Neural cell (in vitro differentiated cells): Measurements from ENCODE around the gene DSCAM. TPM values are rescaled to one million over a fixed set of nuclear protein-coding genes. Genes with fewer than 3 reads are reported as not detected.

Experiments
- H2AFZ ChIP-seq: fragments of 200-600, 300-800 bp; sonication (generic), shearing (Covaris generic); 2 replicates; pipeline ENCODE4 v1.6.0; 2014; ENCODE audit warnings: low read depth, mild to moderate bottlenecking, antibody characterized with exemption, low read length, moderate library complexity
- H3F3A ChIP-seq: fragments of 200-600 bp; shearing (Covaris generic); 2 replicates; pipeline ENCODE4 v1.6.1; 2016; ENCODE audit warnings: mild to moderate bottlenecking, moderate library complexity, mixed read lengths, antibody characterized with exemption, low read length; ENCODE audit not compliant: insufficient read depth, poor library complexity, severe bottlenecking
- H3K27ac ChIP-seq: fragments of 200-600, 300-800 bp; sonication (generic), shearing (Covaris generic); 2 replicates; pipeline ENCODE4 v1.5.1; 2014; ENCODE audit warnings: mild to moderate bottlenecking, low read length, moderate library complexity
- H3K27me3 ChIP-seq: fragments of 300-800, 200-600 bp; sonication (generic), shearing (Covaris generic); 2 replicates; pipeline ENCODE4 v1.6.0; 2014; ENCODE audit warnings: mild to moderate bottlenecking, low read depth, low read length, moderate library complexity; ENCODE audit not compliant: insufficient read depth
- H3K36me3 ChIP-seq: fragments of 300-800, 200-600 bp; sonication (generic), shearing (Covaris generic); 2 replicates; pipeline ENCODE4 v1.5.1; 2014; ENCODE audit warnings: mild to moderate bottlenecking, antibody characterized with exemption, low read length, moderate library complexity; ENCODE audit not compliant: insufficient read depth
- H3K4me2 ChIP-seq: fragments of 300-800, 200-600 bp; sonication (generic), shearing (Covaris generic); 2 replicates; pipeline ENCODE4 v1.6.0; 2014; ENCODE audit warnings: mild to moderate bottlenecking, low read length
- H3K4me3 ChIP-seq: fragments of 300-800, 200-600 bp; sonication (generic), shearing (Covaris generic); 2 replicates; pipeline ENCODE4 v1.5.1; 2014; ENCODE audit warnings: mild to moderate bottlenecking, low read length, moderate library complexity
- H3K79me2 ChIP-seq: fragments of 200-600 bp; shearing (Covaris generic); replicated peaks from 2 replicates; pipeline ENCODE4 v1.6.0; 2014; ENCODE audit warnings: mild to moderate bottlenecking, low read length, moderate library complexity; ENCODE audit not compliant: insufficient read depth
- H3K9ac ChIP-seq: fragments of 300-800, 200-600 bp; sonication (generic), shearing (Covaris generic); 2 replicates; pipeline ENCODE4 v1.6.1; 2016; ENCODE audit warnings: mild to moderate bottlenecking, low read length, mixed read lengths
- H3K9me2 ChIP-seq: fragments of 200-600 bp; shearing (Covaris generic); 2 replicates; pipeline ENCODE4 v1.6.1; 2016; ENCODE audit warnings: mild to moderate bottlenecking, low read length, mixed read lengths; ENCODE audit not compliant: insufficient read depth
- H3K9me3 ChIP-seq: fragments of 200-600, 300-800 bp; sonication (generic), shearing (Covaris generic); 2 replicates; pipeline ENCODE4 v1.6.1; 2016; ENCODE audit warnings: mild to moderate bottlenecking, mixed run types, low read length, moderate library complexity, mixed read lengths
- H4K20me1 ChIP-seq: fragments of 200-600 bp; shearing (Covaris generic); 2 replicates; pipeline ENCODE4 v1.6.1; 2016; ENCODE audit warnings: mild to moderate bottlenecking, mixed run types; ENCODE audit not compliant: insufficient read depth
- EP300 ChIP-seq: fragments of 450-650 bp; conservative IDR thresholded peaks from 2 replicates; pipeline ENCODE4 v1.6.1; 2014; ENCODE audit warnings: antibody characterized with exemption, mild to moderate bottlenecking, moderate library complexity; ENCODE audit not compliant: poor library complexity, severe bottlenecking
- EZH2 ChIP-seq: fragments of 200-600, 300-800 bp; shearing (Covaris generic), sonication (generic); IDR thresholded peaks from 2 replicates; pipeline ENCODE4 v1.6.1; 2014; ENCODE audit warnings: antibody characterized with exemption, low read length, borderline replicate concordance, mild to moderate bottlenecking; ENCODE audit not compliant: insufficient read depth, poor library complexity, severe bottlenecking
- MXI1 ChIP-seq: fragments of 450-650 bp; conservative IDR thresholded peaks from 2 replicates; pipeline ENCODE4 v1.6.1; 2014; ENCODE audit warnings: antibody characterized with exemption, mild to moderate bottlenecking; ENCODE audit not compliant: poor library complexity, severe bottlenecking
- POLR2AphosphoS5 ChIP-seq: IDR thresholded peaks from 2 replicates; pipeline ENCODE4 v1.6.1; 2012
- RAD21 ChIP-seq: fragments of 450-650 bp; conservative IDR thresholded peaks from 2 replicates; pipeline ENCODE4 v1.6.1; 2014; ENCODE audit warnings: antibody characterized with exemption, mild to moderate bottlenecking, moderate library complexity
- SMC3 ChIP-seq: fragments of 450-650 bp; conservative IDR thresholded peaks from 2 replicates; pipeline ENCODE4 v1.6.1; 2014; ENCODE audit warnings: antibody characterized with exemption, mild to moderate bottlenecking, moderate library complexity; ENCODE audit not compliant: poor library complexity
- TAF1 ChIP-seq: IDR thresholded peaks from 2 replicates; pipeline ENCODE4 v1.6.1; 2012; ENCODE audit warnings: low read depth
- polyA plus RNA-seq: library from polyadenylated mRNA; depleted of rRNA; stranded (reverse); fragments of >200 nt; gene quantifications from 2 replicates; pipeline ENCODE4 v1.2.3, GENCODE V29; 2014
- TF ChIP-seq, protein P1 (sequence below): fragments of 450-650 bp; IDR thresholded peaks from 2 replicates; pipeline ENCODE4 v1.5.1; 2014; ENCODE audit warnings: antibody characterized with exemption, mild to moderate bottlenecking, moderate library complexity; ENCODE audit not compliant: poor library complexity, severe bottlenecking
- TF ChIP-seq, protein P2 (sequence below): IDR thresholded peaks from 2 replicates; pipeline ENCODE4 v1.6.1; 2012; ENCODE audit warnings: borderline replicate concordance

The DSCAM gene
- polyA plus RNA-seq, 1 donor from 2014 or later = 5.3 TPM

DNA sequence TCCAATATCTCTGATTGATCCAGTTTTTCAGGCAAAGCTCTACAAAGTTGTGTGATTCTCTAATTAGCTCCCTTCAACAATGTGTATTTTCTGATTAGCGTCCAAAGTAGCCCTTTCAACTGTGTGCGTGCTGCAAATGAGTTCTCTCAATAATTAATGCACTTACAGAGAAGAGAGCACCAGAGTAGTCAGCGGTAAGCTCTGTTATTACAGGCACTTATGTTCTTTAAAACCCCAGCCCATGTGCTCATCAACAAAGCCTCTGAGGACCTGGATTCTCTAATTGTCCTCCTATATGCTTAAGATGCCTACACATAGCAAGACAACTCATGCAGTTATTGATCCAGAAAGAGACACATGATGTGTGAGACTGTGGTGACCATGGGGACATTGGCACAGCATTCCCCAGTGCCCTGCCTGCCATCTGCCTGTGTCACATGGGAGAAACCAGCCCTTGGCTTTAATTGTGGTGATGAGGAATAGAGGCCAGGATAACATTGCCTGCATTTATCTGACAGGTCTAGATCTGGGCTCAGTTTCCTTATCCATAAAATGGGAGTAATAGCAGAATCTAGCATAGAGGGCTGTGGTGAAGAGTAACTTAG lies 828.0 kb downstream of the DSCAM start:
- no peaks in the 10 kb centered on the region for H3F3A ChIP-seq
- no peaks in the 10 kb centered on the region for H4K20me1 ChIP-seq
- no peaks in the 10 kb centered on the region for H3K36me3 ChIP-seq
- no peak overlapping the region for H3K4me3 ChIP-seq
- H3K79me2 ChIP-seq = no peaks in the 10 kb centered on the region
- TF ChIP-seq, protein P1, sequence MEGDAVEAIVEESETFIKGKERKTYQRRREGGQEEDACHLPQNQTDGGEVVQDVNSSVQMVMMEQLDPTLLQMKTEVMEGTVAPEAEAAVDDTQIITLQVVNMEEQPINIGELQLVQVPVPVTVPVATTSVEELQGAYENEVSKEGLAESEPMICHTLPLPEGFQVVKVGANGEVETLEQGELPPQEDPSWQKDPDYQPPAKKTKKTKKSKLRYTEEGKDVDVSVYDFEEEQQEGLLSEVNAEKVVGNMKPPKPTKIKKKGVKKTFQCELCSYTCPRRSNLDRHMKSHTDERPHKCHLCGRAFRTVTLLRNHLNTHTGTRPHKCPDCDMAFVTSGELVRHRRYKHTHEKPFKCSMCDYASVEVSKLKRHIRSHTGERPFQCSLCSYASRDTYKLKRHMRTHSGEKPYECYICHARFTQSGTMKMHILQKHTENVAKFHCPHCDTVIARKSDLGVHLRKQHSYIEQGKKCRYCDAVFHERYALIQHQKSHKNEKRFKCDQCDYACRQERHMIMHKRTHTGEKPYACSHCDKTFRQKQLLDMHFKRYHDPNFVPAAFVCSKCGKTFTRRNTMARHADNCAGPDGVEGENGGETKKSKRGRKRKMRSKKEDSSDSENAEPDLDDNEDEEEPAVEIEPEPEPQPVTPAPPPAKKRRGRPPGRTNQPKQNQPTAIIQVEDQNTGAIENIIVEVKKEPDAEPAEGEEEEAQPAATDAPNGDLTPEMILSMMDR = no peak
- H3K27ac ChIP-seq = no peak overlapping the region
- no peak overlapping the region for H3K4me2 ChIP-seq
- H3K9me2 ChIP-seq = no peaks in the 10 kb centered on the region
- H3K9me3 ChIP-seq = no peaks in the 10 kb centered on the region
- H2AFZ ChIP-seq = no peak overlapping the region
- H3K27me3 ChIP-seq = no peaks in the 10 kb centered on the region
- H3K9ac ChIP-seq = no peak overlapping the region

DNA sequence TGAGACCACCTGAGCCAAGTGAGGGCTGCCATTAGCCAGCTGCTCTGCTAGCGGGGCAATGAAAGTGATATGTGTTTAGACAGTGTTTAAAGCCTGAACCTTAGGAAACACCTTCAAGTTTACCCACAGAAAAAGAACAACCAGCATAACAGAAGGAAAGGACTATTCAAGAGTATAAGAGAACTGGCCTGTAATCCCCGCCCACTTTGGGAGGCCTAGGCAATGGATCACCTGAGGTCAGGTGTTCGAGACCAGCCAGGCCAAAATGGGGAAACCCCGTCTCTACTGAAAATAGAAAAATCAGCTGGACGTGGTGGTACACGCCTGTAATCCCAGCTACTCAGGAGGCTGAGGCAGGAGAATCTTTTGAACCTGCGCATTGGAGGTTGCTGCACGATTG lies 830.3 kb downstream of the DSCAM start:
- Histone ChIP-seq H3K27ac (no peak overlapping the region), H3K9me2 (no peaks in the 10 kb centered on the region), H3K4me2 (no peak overlapping the region), H4K20me1 (no peaks in the 10 kb centered on the region), H3K36me3 (no peaks in the 10 kb centered on the region), H3K79me2 (no peaks in the 10 kb centered on the region), H2AFZ (no peak overlapping the region), H3K9me3 (no peaks in the 10 kb centered on the region), H3K27me3 (no peaks in the 10 kb centered on the region), H3F3A (no peaks in the 10 kb centered on the region), H3K4me3 (no peak overlapping the region), H3K9ac (no peak overlapping the region)
- TF ChIP-seq MXI1 = no peak
- no peak for TF ChIP-seq SMC3

DNA sequence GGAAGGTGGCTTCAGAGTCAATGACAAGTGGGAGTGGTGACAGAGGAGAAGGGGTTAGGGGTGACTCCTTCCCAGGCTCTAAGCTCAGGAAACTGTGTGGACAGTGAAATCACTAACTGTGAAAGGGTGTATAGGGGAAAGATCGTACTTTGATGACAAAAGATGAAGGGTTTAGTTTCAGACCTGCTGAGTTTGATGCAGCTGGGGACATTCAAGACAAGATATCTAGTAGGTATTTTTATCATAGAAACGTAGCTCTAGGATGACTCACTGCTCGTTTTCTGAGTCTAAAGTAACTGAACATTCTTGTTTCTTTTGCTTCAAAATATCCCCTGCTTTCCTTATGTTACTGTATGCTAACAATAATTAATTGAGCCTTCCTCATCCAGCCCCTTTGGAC lies 830.7 kb downstream of the DSCAM start:
- Histone ChIP-seq H4K20me1 (no peaks in the 10 kb centered on the region), H2AFZ (no peak overlapping the region), H3K27me3 (no peaks in the 10 kb centered on the region), H3K79me2 (no peaks in the 10 kb centered on the region), H3K9ac (no peak overlapping the region), H3K9me2 (no peaks in the 10 kb centered on the region), H3K4me2 (no peak overlapping the region), H3K4me3 (no peak overlapping the region), H3K9me3 (no peaks in the 10 kb centered on the region), H3F3A (no peaks in the 10 kb centered on the region), H3K27ac (no peak overlapping the region), H3K36me3 (no peaks in the 10 kb centered on the region)
- TF ChIP-seq, protein P1 = no peak
- TF ChIP-seq, protein P2, sequence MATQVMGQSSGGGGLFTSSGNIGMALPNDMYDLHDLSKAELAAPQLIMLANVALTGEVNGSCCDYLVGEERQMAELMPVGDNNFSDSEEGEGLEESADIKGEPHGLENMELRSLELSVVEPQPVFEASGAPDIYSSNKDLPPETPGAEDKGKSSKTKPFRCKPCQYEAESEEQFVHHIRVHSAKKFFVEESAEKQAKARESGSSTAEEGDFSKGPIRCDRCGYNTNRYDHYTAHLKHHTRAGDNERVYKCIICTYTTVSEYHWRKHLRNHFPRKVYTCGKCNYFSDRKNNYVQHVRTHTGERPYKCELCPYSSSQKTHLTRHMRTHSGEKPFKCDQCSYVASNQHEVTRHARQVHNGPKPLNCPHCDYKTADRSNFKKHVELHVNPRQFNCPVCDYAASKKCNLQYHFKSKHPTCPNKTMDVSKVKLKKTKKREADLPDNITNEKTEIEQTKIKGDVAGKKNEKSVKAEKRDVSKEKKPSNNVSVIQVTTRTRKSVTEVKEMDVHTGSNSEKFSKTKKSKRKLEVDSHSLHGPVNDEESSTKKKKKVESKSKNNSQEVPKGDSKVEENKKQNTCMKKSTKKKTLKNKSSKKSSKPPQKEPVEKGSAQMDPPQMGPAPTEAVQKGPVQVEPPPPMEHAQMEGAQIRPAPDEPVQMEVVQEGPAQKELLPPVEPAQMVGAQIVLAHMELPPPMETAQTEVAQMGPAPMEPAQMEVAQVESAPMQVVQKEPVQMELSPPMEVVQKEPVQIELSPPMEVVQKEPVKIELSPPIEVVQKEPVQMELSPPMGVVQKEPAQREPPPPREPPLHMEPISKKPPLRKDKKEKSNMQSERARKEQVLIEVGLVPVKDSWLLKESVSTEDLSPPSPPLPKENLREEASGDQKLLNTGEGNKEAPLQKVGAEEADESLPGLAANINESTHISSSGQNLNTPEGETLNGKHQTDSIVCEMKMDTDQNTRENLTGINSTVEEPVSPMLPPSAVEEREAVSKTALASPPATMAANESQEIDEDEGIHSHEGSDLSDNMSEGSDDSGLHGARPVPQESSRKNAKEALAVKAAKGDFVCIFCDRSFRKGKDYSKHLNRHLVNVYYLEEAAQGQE = no peak
- TF ChIP-seq SMC3 (no peak), RAD21 (no peak), EP300 (no peak), POLR2AphosphoS5 (no peak), EZH2 (no peak), MXI1 (no peak), TAF1 (no peak)
